Measurements from ENCODE around the gene FAM78B. TPM values are rescaled to one million over a fixed set of nuclear protein-coding genes. Genes with fewer than 3 reads are reported as not detected.
A peak's percentile ranks its signal among the peaks of the same experiment; 100 is the strongest.

FAM78B gene
- polyA plus RNA-seq, 5 donors = 0.77 to 1.4 (median 0.99) TPM

- DNase-seq = no peak
Observed at GRCh38 chr1:166079276-166079675, 87.5 kb downstream of the FAM78B start.

- no peak for DNase-seq
Observed at GRCh38 chr1:166073489-166073888, 93.3 kb downstream of the FAM78B start.

GRCh38 chr1:166069390-166069789, 97.4 kb downstream of the FAM78B start:
- DNase-seq = peak in 1 of 2 donors; percentile 5

GRCh38 chr1:166066107-166066506, 100.7 kb downstream of the FAM78B start:
- no peak for DNase-seq

GRCh38 chr1:166064951-166065350, 101.8 kb downstream of the FAM78B start:
- no peak for DNase-seq

GRCh38 chr1:166064313-166064926, 102.4 kb downstream of the FAM78B start:
- DNase-seq = no peak

- no peak for DNase-seq
Observed at GRCh38 chr1:166063701-166064100, 103.1 kb downstream of the FAM78B start.

- DNase-seq = no peak
Observed at GRCh38 chr1:166062421-166063070, 104.3 kb downstream of the FAM78B start.

GRCh38 chr1:166057650-166058049, 109.2 kb downstream of the FAM78B start:
- DNase-seq = no peak

- DNase-seq = no peak
Observed at GRCh38 chr1:166053395-166053794, 113.4 kb downstream of the FAM78B start.

GRCh38 chr1:166040202-166040997, 126.4 kb downstream of the FAM78B start:
- DNase-seq = no peak

GRCh38 chr1:166039436-166040201, 127.2 kb downstream of the FAM78B start:
- DNase-seq = no peak

GRCh38 chr1:166036092-166036491, 130.7 kb downstream of the FAM78B start:
- no peak for DNase-seq

GRCh38 chr1:166032572-166033371, 134.0 kb downstream of the FAM78B start:
- DNase-seq = peak; percentile 2 to 10

- no peak for DNase-seq
Observed at GRCh38 chr1:166031932-166032571, 134.7 kb downstream of the FAM78B start.

GRCh38 chr1:166029196-166029945, 137.4 kb downstream of the FAM78B start:
- DNase-seq = no peak

- DNase-seq = no peak
Observed at GRCh38 chr1:166026555-166026954, 140.2 kb downstream of the FAM78B start.

GRCh38 chr1:166026143-166026542, 140.7 kb downstream of the FAM78B start:
- no peak for DNase-seq

GRCh38 chr1:166020210-166020609, 146.6 kb downstream of the FAM78B start:
- no peak for DNase-seq
